H1 (cell line): Measurements from ENCODE around the gene KNDC1. TPM values are rescaled to one million over a fixed set of nuclear protein-coding genes. Genes with fewer than 3 reads are reported as not detected.

Experiments
- CTCF ChIA-PET: fragments of 300-600 bp; sonication (Branson Sonifier 250); formaldehyde crosslinking; loops from one replicate; lab custom pipeline; 2021; ENCODE audit not compliant: partially characterized antibody; lab: Charles Lee
- POLR2A ChIA-PET: fragments of 300-600 bp; sonication (Branson Sonifier 250); formaldehyde crosslinking; loops from one replicate; lab custom pipeline; 2021; ENCODE audit warnings: inconsistent platforms; ENCODE audit not compliant: partially characterized antibody; lab: Charles Lee
- DNase-seq, 2 experiments: peaks; one replicate each; pipeline versions ENCODE4 v3.0.0 to v3.0.0-alpha.2; 2010 to 2022; ENCODE audit warnings: low spot score in 2 of 2, low read depth in 1 of 2, mixed read lengths in 1 of 2
- FAIRE-seq: peaks from 2 replicates; lab custom pipeline; 2011; peaks lifted over from hg19 to GRCh38; lab: Jason Lieb, UNC
- H2AFZ ChIP-seq: 2 replicates; pipeline ENCODE4 v1.8.1; 2012; ENCODE audit warnings: low read length, inconsistent platforms
- H2AK5ac ChIP-seq: 2 replicates; pipeline ENCODE4 v1.6.1; 2013; ENCODE audit warnings: low read depth, low read length
- H2BK120ac ChIP-seq: replicated peaks from 2 replicates; pipeline ENCODE3; 2013; ENCODE audit warnings: low read depth, low read length, inconsistent platforms
- H2BK12ac ChIP-seq: 2 replicates; pipeline ENCODE4 v1.6.1; 2013; ENCODE audit warnings: low read depth, low read length
- H2BK15ac ChIP-seq: 2 replicates; pipeline ENCODE4 v1.6.1; 2013; ENCODE audit warnings: low read length
- H2BK20ac ChIP-seq: 2 replicates; pipeline ENCODE4 v1.6.1; 2013; ENCODE audit warnings: low read length
- H2BK5ac ChIP-seq: 2 replicates; pipeline ENCODE4 v1.6.1; 2013; ENCODE audit warnings: low read depth, low read length
- H3K14ac ChIP-seq: 2 replicates; pipeline ENCODE4 v1.6.1; 2013; ENCODE audit warnings: inconsistent platforms; ENCODE audit not compliant: insufficient read length
- H3K18ac ChIP-seq: 2 replicates; pipeline ENCODE4 v1.6.1; 2013; ENCODE audit warnings: low read length; ENCODE audit errors: extremely low read depth
- H3K23ac ChIP-seq: 2 replicates; pipeline ENCODE4 v1.6.1; 2013; ENCODE audit warnings: inconsistent platforms; ENCODE audit not compliant: insufficient read length
- H3K23me2 ChIP-seq: 2 replicates; pipeline ENCODE4 v1.6.1; 2013; ENCODE audit warnings: low read depth, low read length
- H3K27ac ChIP-seq: 2 replicates; pipeline ENCODE4 v1.6.1; 2011; ENCODE audit warnings: low read depth, low read length, inconsistent platforms
- H3K27me3 ChIP-seq, 4 experiments: replicated peaks in 1 of 4; 1 replicate in 1 of 4; 2 replicates in 3 of 4; pipeline versions ENCODE4 v1.6.1 to v1.8.1; 2011 to 2013; ENCODE audit warnings: low read length in 3 of 4, mild to moderate bottlenecking in 3 of 4, inconsistent platforms in 2 of 4, mixed read lengths in 2 of 4, moderate library complexity in 1 of 4; ENCODE audit not compliant: control insufficient read depth in 3 of 4, insufficient read depth in 3 of 4; ENCODE audit errors: extremely low read depth in 1 of 4
- H3K36me3 ChIP-seq, 4 experiments: 2 replicates each; pipeline versions ENCODE4 v1.6.1 to v1.8.1; 2011 to 2013; ENCODE audit warnings: mild to moderate bottlenecking in 4 of 4, low read length in 3 of 4, moderate library complexity in 2 of 4, control low read depth in 1 of 4, inconsistent platforms in 1 of 4; ENCODE audit not compliant: insufficient read depth in 4 of 4, control insufficient read depth in 2 of 4
- H3K4ac ChIP-seq: replicated peaks from 2 replicates; pipeline ENCODE3; 2013; ENCODE audit warnings: low read length, low read depth, mixed read lengths, inconsistent platforms; ENCODE audit not compliant: insufficient read length
- H3K4me1 ChIP-seq, 4 experiments: replicated peaks in 1 of 4; 1 replicate in 1 of 4; 2 replicates in 3 of 4; pipeline versions ENCODE4 v1.6.1 to v1.8.1; 2011 to 2013; ENCODE audit warnings: low read length in 3 of 4, inconsistent platforms in 2 of 4, mixed read lengths in 1 of 4; ENCODE audit not compliant: insufficient read depth in 4 of 4, control insufficient read depth in 3 of 4
- H3K4me2 ChIP-seq, 2 experiments: 2 replicates each; pipeline versions ENCODE4 v1.6.1 to v1.8.1; 2011 to 2013; ENCODE audit warnings: low read depth in 2 of 2, low read length in 2 of 2, control low read depth in 1 of 2, inconsistent platforms in 1 of 2, mild to moderate bottlenecking in 1 of 2; ENCODE audit not compliant: insufficient read depth in 1 of 2
- H3K4me3 ChIP-seq, 4 experiments: fragments of 200-600, 300-600 bp in 1 of 4; sonication (generic), shearing (Covaris generic), sonication (Bioruptor Twin) in 1 of 4; 2 replicates each; pipeline versions ENCODE4 v1.5.1 to v1.8.1; 2011 to 2016; ENCODE audit warnings: low read length in 4 of 4, low read depth in 3 of 4, control low read depth in 2 of 4, inconsistent platforms in 2 of 4, mild to moderate bottlenecking in 2 of 4, mixed read lengths in 1 of 4, moderate library complexity in 1 of 4; ENCODE audit not compliant: insufficient read depth in 2 of 4; ENCODE audit errors: extremely low read depth in 1 of 4
- H3K56ac ChIP-seq: replicated peaks from 2 replicates; pipeline ENCODE3; 2013; ENCODE audit warnings: low read depth, mild to moderate bottlenecking, mixed read lengths, low read length, inconsistent platforms; ENCODE audit not compliant: insufficient read length
- H3K79me1 ChIP-seq: 2 replicates; pipeline ENCODE4 v1.6.1; 2013; ENCODE audit warnings: low read depth, low read length, control low read depth
- H3K79me2 ChIP-seq, 2 experiments: 2 replicates each; pipeline versions ENCODE4 v1.6.1 to v1.8.1; 2012 to 2013; ENCODE audit warnings: low read length in 2 of 2, mild to moderate bottlenecking in 2 of 2, inconsistent platforms in 1 of 2; ENCODE audit not compliant: insufficient read depth in 2 of 2, control insufficient read depth in 1 of 2
- H3K9ac ChIP-seq, 4 experiments: replicated peaks in 1 of 4; 1 replicate in 1 of 4; 2 replicates in 3 of 4; pipeline versions ENCODE4 v1.6.1 to v1.8.1; 2011 to 2013; ENCODE audit warnings: low read depth in 3 of 4, low read length in 3 of 4, control low read depth in 2 of 4, mild to moderate bottlenecking in 2 of 4, moderate library complexity in 2 of 4, inconsistent platforms in 1 of 4; ENCODE audit errors: extremely low read depth in 1 of 4
- H3K9me3 ChIP-seq, 2 experiments: 2 replicates each; pipeline versions ENCODE4 v1.6.1 to v1.8.1; 2012 to 2013; ENCODE audit warnings: mild to moderate bottlenecking in 2 of 2, moderate library complexity in 2 of 2, control low read depth in 1 of 2, inconsistent platforms in 1 of 2, low read depth in 1 of 2, low read length in 1 of 2, mixed read lengths in 1 of 2; ENCODE audit not compliant: insufficient read depth in 2 of 2
- H4K20me1 ChIP-seq, 2 experiments: replicated peaks in 1 of 2; 2 replicates each; pipeline versions ENCODE3 to v1.8.1; 2011 to 2013; ENCODE audit warnings: inconsistent platforms in 2 of 2, low read length in 2 of 2, mild to moderate bottlenecking in 1 of 2; ENCODE audit not compliant: insufficient read depth in 2 of 2, control insufficient read depth in 1 of 2
- H4K5ac ChIP-seq: 2 replicates; pipeline ENCODE4 v1.6.1; 2013; ENCODE audit warnings: low read length, low read depth, mixed read lengths, inconsistent platforms; ENCODE audit not compliant: insufficient read length
- H4K8ac ChIP-seq: 2 replicates; pipeline ENCODE4 v1.8.0; 2013; ENCODE audit warnings: mild to moderate bottlenecking, moderate library complexity, low read length, inconsistent platforms; ENCODE audit not compliant: insufficient read depth; ENCODE audit errors: extremely low read depth
- H4K91ac ChIP-seq: replicated peaks from 2 replicates; pipeline ENCODE3; 2013; ENCODE audit warnings: low read length, mixed read lengths, inconsistent platforms; ENCODE audit not compliant: insufficient read length
- ASH2L ChIP-seq: fragments of 200-600, 300-600 bp; sonication (generic); IDR thresholded peaks from one replicate; pipeline ENCODE4 v1.7.1; 2017; ENCODE audit warnings: low read length
- CHD2 ChIP-seq: IDR thresholded peaks from 2 replicates; pipeline ENCODE4 v1.6.1; 2012; ENCODE audit warnings: low read length, improper control_type of control experiment
- CTBP2 ChIP-seq: IDR thresholded peaks from 2 replicates; pipeline ENCODE4 v1.7.0; 2011; ENCODE audit warnings: borderline replicate concordance, mild to moderate bottlenecking, moderate library complexity, mixed read lengths, low read length; ENCODE audit not compliant: insufficient read depth, insufficient read length
- EGR1 ChIP-seq: IDR thresholded peaks from 2 replicates; pipeline ENCODE4 v1.6.1; 2011; ENCODE audit warnings: low read depth, low read length, borderline replicate concordance
- GABPA ChIP-seq: IDR thresholded peaks from 2 replicates; pipeline ENCODE4 v1.6.1; 2011; ENCODE audit warnings: mild to moderate bottlenecking, low read length, moderate library complexity, borderline replicate concordance; ENCODE audit not compliant: insufficient read depth
- GTF2F1 ChIP-seq: IDR thresholded peaks from 2 replicates; pipeline ENCODE4 v1.6.1; 2012; ENCODE audit warnings: low read depth, low read length, improper control_type of control experiment, borderline replicate concordance
- POLR2AphosphoS5 ChIP-seq: IDR thresholded peaks from 2 replicates; pipeline ENCODE4 v1.6.1; 2011; ENCODE audit warnings: low read depth, low read length
- SAP30 ChIP-seq: fragments of 300-600 bp; sonication (generic); IDR thresholded peaks from 2 replicates; pipeline ENCODE4 v1.7.1; 2012; ENCODE audit warnings: low read length, moderate library complexity, mild to moderate bottlenecking, inconsistent platforms; ENCODE audit not compliant: insufficient read depth, insufficient replicate concordance
- YY1 ChIP-seq: IDR thresholded peaks from 2 replicates; pipeline ENCODE4 v1.6.1; 2011; ENCODE audit warnings: low read depth, mild to moderate bottlenecking, low read length
- WGBS, 2 experiments: shearing (Covaris generic) in 1 of 2; methylation state at CpG; one replicate each; pipeline versions ENCODE4 v1.1.6 to v1.1.7; 2013 to 2015; ENCODE audit warnings: low lambda C conversion rate in 2 of 2, mixed read lengths in 2 of 2, inconsistent platforms in 1 of 2, low coverage in 1 of 2, missing lambda C conversion rate in 1 of 2; ENCODE audit not compliant: insufficient replicate concordance in 2 of 2, insufficient coverage in 1 of 2, insufficient read length in 1 of 2; ENCODE audit errors: extremely low coverage in 1 of 2, missing lambda C conversion rate in 1 of 2; 5-methylcytosine and 5-hydroxymethylcytosine counted together
- polyA plus RNA-seq, 7 experiments: library from polyadenylated mRNA; depleted of rRNA in 3 of 7; stranded (reverse) in 5 of 7; unstranded in 2 of 7; fragments of >200 nt in 5 of 7; fragments of 200-250 nt in 2 of 7; gene quantifications; 1 replicate in 5 of 7; 2 replicates in 1 of 7; 4 replicates in 1 of 7; pipeline versions ENCODE4 v1.2.1 to v1.2.3, GENCODE V29; 2011 to 2013; ENCODE audit warnings: missing spikeins in 2 of 7, mixed read lengths in 2 of 7
- total RNA-seq: library from RNA; stranded (reverse); fragmentation: NEBNext Ultra II Directional; extraction: Animal tissue kit (Norgen Biotek cat#: 25700); gene quantifications from 2 replicates; pipeline ENCODE4 v1.2.1, GENCODE V29; 2021
- TF ChIP-seq, protein P1 (sequence below): IDR thresholded peaks from 2 replicates; pipeline ENCODE4 v1.6.1; 2012; ENCODE audit warnings: inconsistent platforms

Gene KNDC1
- total and polyA plus RNA-seq, 2 of the 8 experiments (the other 6 are each of a cell fraction or from before 2014, with no cell fraction given) = 7.5 to 16.7 TPM

DNA sequence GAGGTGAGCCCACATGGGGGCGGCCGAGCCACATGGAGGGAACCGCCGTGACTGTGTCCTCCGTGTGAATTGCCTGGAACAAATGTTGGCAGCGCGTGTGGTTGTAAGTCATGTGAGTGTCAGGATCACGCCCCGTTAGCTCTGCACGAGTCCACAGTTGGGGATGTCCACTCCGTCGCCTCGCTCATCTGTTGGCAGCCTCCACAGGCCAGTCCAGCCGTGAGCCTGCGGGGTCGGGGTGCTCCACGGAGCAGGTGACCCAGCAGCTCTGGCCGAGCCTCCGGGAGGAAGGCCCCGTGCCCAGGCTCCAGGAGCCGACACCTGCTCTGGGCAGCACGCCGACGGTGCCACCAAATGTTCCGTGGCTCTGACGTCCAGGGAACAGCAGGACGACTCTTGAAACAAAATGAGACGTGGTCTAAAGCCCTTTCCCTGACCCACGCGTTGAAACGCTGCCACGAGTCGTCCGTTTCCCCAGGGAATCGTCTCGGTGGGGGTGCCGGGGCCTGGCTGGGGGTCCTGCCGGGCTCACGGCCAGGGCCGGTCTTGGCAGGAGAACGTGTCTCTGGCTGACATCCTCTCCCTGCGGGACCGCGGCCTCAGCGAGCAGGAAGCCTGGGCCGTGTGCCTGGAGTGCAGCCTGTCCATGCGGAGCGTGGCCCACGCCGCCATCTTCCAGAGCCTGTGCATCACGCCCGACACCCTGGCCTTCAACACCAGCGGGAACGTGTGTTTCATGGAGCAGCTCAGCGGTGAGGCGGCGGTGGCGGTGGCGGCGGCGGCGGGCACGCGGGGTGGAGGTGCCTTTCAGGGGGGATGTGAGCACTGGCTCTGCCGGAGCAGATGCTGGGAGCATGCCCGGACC lies 7.0 kb downstream of the KNDC1 start:
- Histone ChIP-seq H3K4me1 (peaks cover 0 to 18% (median 8%) of the 10 kb centered on the region in 4 experiments; a peak in 6 of 7 replicates), H3K79me2 (peaks cover 0 to 5% of the 10 kb centered on the region in 2 experiments; a peak in 1 of 4 replicates), H2BK20ac (no peak overlapping the region), H3K27ac (no peak overlapping the region), H4K5ac (no peak overlapping the region), H3K56ac (no peak overlapping the region), H3K18ac (no peak overlapping the region), H3K23me2 (no peaks in the 10 kb centered on the region), H3K4me2 (no peak overlapping the region), H4K20me1 (peaks cover 0 to 13% of the 10 kb centered on the region in 2 experiments), H4K91ac (no peak overlapping the region), H3K9me3 (no peaks in the 10 kb centered on the region; a peak in 1 of 4 replicates), H2BK12ac (no peak overlapping the region), H3K27me3 (no peaks in the 10 kb centered on the region), H2BK5ac (peak overlapping the region; percentile 86; the same call in 1 of the 2 replicates), H2AFZ (no peak overlapping the region), H2BK15ac (no peak overlapping the region), H3K14ac (no peak overlapping the region), H3K9ac (no peak overlapping the region), H3K4me3 (no peak overlapping the region), H3K4ac (no peak overlapping the region), H4K8ac (no peak overlapping the region), H2AK5ac (no peak overlapping the region; the same call in 1 of the 2 replicates), H3K23ac (no peak overlapping the region), H2BK120ac (no peak overlapping the region), H3K36me3 (peaks cover 2 to 24% (median 10%) of the 10 kb centered on the region in 4 experiments; a peak in 6 of 8 replicates), H3K79me1 (peaks cover 17% of the 10 kb centered on the region)
- FAIRE-seq (no peak), DNase-seq (no peak)
- ChIA-PET POLR2A (interaction anchor here (0.9 to 1.6 kb wide), 5 partner anchors 8 to 19 kb away, joined by 3 to 6 read pairs (median 4); no protein-coding TSS in a partner anchor), CTCF (interaction anchor here (1.1 to 2.3 kb wide), 4 partner anchors 13 to 138 kb away, joined by 3 to 7 read pairs (median 3); no protein-coding TSS in a partner anchor)
- WGBS, 2 experiments = 94% methylated on average over 64 of the region's 66 CpGs; no CpG with 5 or more reads in 1 of the 2 experiments
- TF ChIP-seq SAP30 (no peak), GTF2F1 (no peak), POLR2AphosphoS5 (no peak), EGR1 (no peak), GABPA (no peak), CHD2 (no peak), ASH2L (no peak), YY1 (no peak), CTBP2 (no peak)
- TF ChIP-seq, protein P1, sequence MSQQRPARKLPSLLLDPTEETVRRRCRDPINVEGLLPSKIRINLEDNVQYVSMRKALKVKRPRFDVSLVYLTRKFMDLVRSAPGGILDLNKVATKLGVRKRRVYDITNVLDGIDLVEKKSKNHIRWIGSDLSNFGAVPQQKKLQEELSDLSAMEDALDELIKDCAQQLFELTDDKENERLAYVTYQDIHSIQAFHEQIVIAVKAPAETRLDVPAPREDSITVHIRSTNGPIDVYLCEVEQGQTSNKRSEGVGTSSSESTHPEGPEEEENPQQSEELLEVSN = no peak
